K562 (cell line): ENCODE measurements around the gene TTLL11. TPM values are rescaled to one million over a fixed set of nuclear protein-coding genes. Genes with fewer than 3 reads are reported as not detected.

Source experiments
- ATAC-seq: fragments of 200-7000 bp; cut with Tn5 transposase; 3 replicates; pipeline ENCODE4 v1.9.1; 2020; ENCODE audit warnings: moderate library complexity
- BruUV-seq: library from RNA; stranded (reverse); fragments of 400-500 nt; replicated peaks from 2 replicates; lab custom pipeline; 2021; lab: Mats Ljungman, UMichigan
- CTCF ChIA-PET: fragments of 300-600 bp; formaldehyde crosslinking; extraction: SDS; loops from one replicate; lab custom pipeline; 2021; ENCODE audit warnings: low intra/inter-chr PET ratio; lab: Yijun Ruan, JAX
- POLR2A ChIA-PET: fragments of 300-600, 350-650 bp; sonication (Branson Sonifier 250); formaldehyde crosslinking; extraction: SDS; loops from one replicate; lab custom pipeline; 2021; ENCODE audit warnings: antibody characterized with exemption, inconsistent platforms; lab: Yijun Ruan, JAX
- DNase-seq, 4 experiments: peaks; one replicate each; pipeline versions ENCODE4 v3.0.0 to v3.0.0-alpha.2; 2011 to 2018; ENCODE audit warnings: low spot score in 3 of 4, mixed read lengths in 3 of 4; ENCODE audit errors: extremely low read depth in 1 of 4
- FAIRE-seq: peaks from 2 replicates; lab custom pipeline; 2011; peaks lifted over from hg19 to GRCh38; lab: Jason Lieb, UNC
- H2AFZ ChIP-seq: 2 replicates; pipeline ENCODE4 v1.6.0; 2011; ENCODE audit warnings: low read depth, low read length, control low read depth, inconsistent platforms
- H3K27ac ChIP-seq: fragments of 200-600 bp; 3 replicates; pipeline ENCODE4 v1.8.0; 2011; ENCODE audit warnings: low read depth, mild to moderate bottlenecking, control low read depth, inconsistent platforms, low read length, moderate library complexity, mixed read lengths; ENCODE audit errors: extremely low read depth
- H3K27me3 ChIP-seq, 2 experiments: fragments of 300-600 bp in 1 of 2; 2 replicates in 1 of 2; 3 replicates in 1 of 2; pipeline versions ENCODE4 v1.6.0 to v1.8.0; 2011; ENCODE audit warnings: inconsistent platforms in 2 of 2, low read length in 2 of 2, mild to moderate bottlenecking in 1 of 2, mixed read lengths in 1 of 2, moderate library complexity in 1 of 2; ENCODE audit not compliant: control insufficient read depth in 2 of 2, insufficient read depth in 2 of 2
- H3K36me3 ChIP-seq: fragments of 300-600 bp; 3 replicates; pipeline ENCODE4 v1.8.0; 2011; ENCODE audit warnings: mild to moderate bottlenecking, low read length, inconsistent platforms; ENCODE audit not compliant: control insufficient read depth, insufficient read depth
- H3K4me1 ChIP-seq, 2 experiments: fragments of 200-600 bp in 1 of 2; replicated peaks in 1 of 2; 2 replicates in 1 of 2; 3 replicates in 1 of 2; pipeline versions ENCODE4 v1.5.1 to v1.8.0; 2011; ENCODE audit warnings: inconsistent platforms in 2 of 2, low read length in 2 of 2, mild to moderate bottlenecking in 1 of 2, mixed read lengths in 1 of 2, moderate library complexity in 1 of 2; ENCODE audit not compliant: control insufficient read depth in 2 of 2, insufficient read depth in 2 of 2
- H3K4me2 ChIP-seq: 2 replicates; pipeline ENCODE4 v1.6.1; 2011; ENCODE audit warnings: low read length, control low read depth, inconsistent platforms, mixed read lengths; ENCODE audit not compliant: insufficient read depth
- H3K4me3 ChIP-seq: fragments of 200-600 bp; sonication (generic), shearing (Covaris generic); 2 replicates; pipeline ENCODE4 v1.5.1; 2016; ENCODE audit warnings: control low read depth, inconsistent platforms
- H3K79me2 ChIP-seq: fragments of 200-600 bp; 3 replicates; pipeline ENCODE4 v1.8.0; 2011; ENCODE audit warnings: low read length, inconsistent platforms; ENCODE audit not compliant: control insufficient read depth, insufficient read depth
- H3K9ac ChIP-seq, 2 experiments: 2 replicates each; pipeline versions ENCODE4 v1.6.0 to v1.6.1; 2011; ENCODE audit warnings: low read depth in 2 of 2, low read length in 2 of 2, control low read depth in 1 of 2, inconsistent platforms in 1 of 2, mild to moderate bottlenecking in 1 of 2, mixed read lengths in 1 of 2; ENCODE audit not compliant: insufficient read depth in 1 of 2
- H3K9me1 ChIP-seq: one replicate; pipeline ENCODE4 v1.6.0; 2011; ENCODE audit warnings: inconsistent platforms, mild to moderate bottlenecking, low read length, moderate library complexity; ENCODE audit not compliant: control insufficient read depth, insufficient read depth
- H3K9me3 ChIP-seq: replicated peaks from 2 replicates; pipeline ENCODE4 v1.5.1; 2011; ENCODE audit warnings: low read depth, low read length, inconsistent platforms; ENCODE audit not compliant: control insufficient read depth, insufficient read depth
- H4K20me1 ChIP-seq: replicated peaks from 2 replicates; pipeline ENCODE4 v1.6.1; 2011; ENCODE audit warnings: low read length, inconsistent platforms, mixed read lengths; ENCODE audit not compliant: control insufficient read depth, insufficient read depth
- CC2D1A ChIP-seq: fragments of 450-650 bp; IDR thresholded peaks from 2 replicates; pipeline ENCODE4 v1.6.1; 2017; ENCODE audit warnings: mild to moderate bottlenecking
- DACH1 ChIP-seq: fragments of 450-650 bp; IDR thresholded peaks from 2 replicates; pipeline ENCODE4 v1.6.1; 2018; ENCODE audit not compliant: partially characterized antibody
- FUS ChIP-seq: fragments of 200-400 bp; formaldehyde crosslinking; optimal IDR thresholded peaks from 2 replicates; pipeline ENCODE3; 2017; ENCODE audit warnings: low read depth, low read length
- HIVEP1 ChIP-seq: fragments of 250-450 bp; sonication (Bioruptor Pico); IDR thresholded peaks from 2 replicates; pipeline ENCODE4 v1.4.0; 2020; ENCODE audit warnings: mild to moderate bottlenecking
- MYBL2 ChIP-seq, 2 experiments: fragments of 450-650 bp in 1 of 2; sonication (generic) in 1 of 2; formaldehyde crosslinking in 1 of 2; IDR thresholded peaks; 2 replicates each; pipeline versions ENCODE4 v1.6.1 to v1.8.1; 2017 to 2022; ENCODE audit warnings: borderline replicate concordance in 1 of 2, inconsistent platforms in 1 of 2, low read depth in 1 of 2, mild to moderate bottlenecking in 1 of 2, missing genetic modification reagents in 1 of 2, moderate library complexity in 1 of 2
- NFIC ChIP-seq: fragments of 450-650 bp; IDR thresholded peaks from 2 replicates; pipeline ENCODE4 v1.6.1; 2017; ENCODE audit warnings: mild to moderate bottlenecking, inconsistent platforms
- SIX5 ChIP-seq, 2 experiments: IDR thresholded peaks; 2 replicates each; pipeline ENCODE4 v1.6.1; 2011; ENCODE audit warnings: low read length in 2 of 2, borderline replicate concordance in 1 of 2, low read depth in 1 of 2, mild to moderate bottlenecking in 1 of 2, moderate library complexity in 1 of 2; ENCODE audit not compliant: insufficient read depth in 1 of 2
- STAG1 ChIP-seq: sonication (generic); formaldehyde crosslinking; IDR thresholded peaks from 2 replicates; pipeline ENCODE4 v1.5.0; 2020; ENCODE audit warnings: missing genetic modification reagents, borderline replicate concordance
- TCF3 ChIP-seq: sonication (generic); formaldehyde crosslinking; IDR thresholded peaks from 2 replicates; pipeline ENCODE4 v1.4.0; 2020; ENCODE audit warnings: mild to moderate bottlenecking, missing genetic modification reagents
- WGBS: fragments of 100-300 bp; shearing (Covaris generic); methylation state at CpG from one replicate; pipeline ENCODE4 v1.1.6; 2016; ENCODE audit warnings: low coverage, mixed read lengths; ENCODE audit not compliant: insufficient coverage; ENCODE audit errors: missing lambda C conversion rate; 5-methylcytosine and 5-hydroxymethylcytosine counted together
- in situ Hi-C: fragments of 300-500 bp; cut with MboI; formaldehyde crosslinking; loops from 4 replicates; pipeline ENCODE4 v1.15.0; 2018; ENCODE audit warnings: inconsistent platforms, mixed read lengths
- intact Hi-C: fragments of 100-400 bp; cut with micrococcal nuclease; formaldehyde crosslinking; loops from 2 replicates; pipeline ENCODE4 v1.14.2; 2022
- polyA plus RNA-seq, 8 experiments: library from polyadenylated mRNA; depleted of rRNA in 4 of 8; stranded (reverse) in 5 of 8; unstranded in 3 of 8; fragments of >200 nt; fragmentation: Nextera tagmentation in 2 of 8; fragmentation: Illumina TruSeq in 1 of 8; extraction: Ambion mirVana in 2 of 8; extraction: Trizol in 1 of 8; gene quantifications; 2 replicates each; pipeline versions ENCODE4 v1.2.1 to v1.2.3, GENCODE V29; 2011 to 2014; ENCODE audit warnings: inconsistent platforms in 1 of 8, missing spikeins in 1 of 8
- total RNA-seq, 7 experiments: library from RNA; depleted of rRNA in 6 of 7; stranded (reverse); fragments of >200 nt in 6 of 7; fragmentation: Illumina TruSeq in 2 of 7; extraction: Trizol in 2 of 7; gene quantifications; 2 replicates each; pipeline versions ENCODE4 v1.2.1 to v1.2.3, GENCODE V29; 2011 to 2021; ENCODE audit warnings: low replicate concordance in 1 of 7
- TF ChIP-seq, protein P1 (sequence below), 2 experiments: fragments of 450-650 bp in 1 of 2; IDR thresholded peaks; 2 replicates each; pipeline ENCODE4 v1.6.1; 2011 to 2017; ENCODE audit warnings: low read depth in 2 of 2, antibody characterized with exemption in 1 of 2, borderline replicate concordance in 1 of 2, low read length in 1 of 2, mild to moderate bottlenecking in 1 of 2, mixed read lengths in 1 of 2; ENCODE audit not compliant: control insufficient read depth in 1 of 2
- TF ChIP-seq, protein P2 (sequence below): fragments of 200-400 bp; formaldehyde crosslinking; IDR thresholded peaks from 2 replicates; pipeline ENCODE4 v1.6.1; 2017; ENCODE audit warnings: mild to moderate bottlenecking, low read depth, low read length, moderate library complexity
- TF ChIP-seq, protein P3 (sequence below): fragments of 450-650 bp; formaldehyde crosslinking; IDR thresholded peaks from 2 replicates; pipeline ENCODE4 v1.4.0; 2020; ENCODE audit warnings: mild to moderate bottlenecking, moderate library complexity
- TF ChIP-seq, protein P4 (sequence below): fragments of 450-650 bp; formaldehyde crosslinking; IDR thresholded peaks from 2 replicates; pipeline ENCODE4 v1.4.0; 2020; ENCODE audit warnings: mild to moderate bottlenecking, moderate library complexity

The TTLL11 gene
- total and polyA plus RNA-seq, 9 of the 15 experiments (the other 6 are each of a cell fraction or from before 2014, with no cell fraction given) = 0.83 to 4.4 (median 2.7) TPM

DNA sequence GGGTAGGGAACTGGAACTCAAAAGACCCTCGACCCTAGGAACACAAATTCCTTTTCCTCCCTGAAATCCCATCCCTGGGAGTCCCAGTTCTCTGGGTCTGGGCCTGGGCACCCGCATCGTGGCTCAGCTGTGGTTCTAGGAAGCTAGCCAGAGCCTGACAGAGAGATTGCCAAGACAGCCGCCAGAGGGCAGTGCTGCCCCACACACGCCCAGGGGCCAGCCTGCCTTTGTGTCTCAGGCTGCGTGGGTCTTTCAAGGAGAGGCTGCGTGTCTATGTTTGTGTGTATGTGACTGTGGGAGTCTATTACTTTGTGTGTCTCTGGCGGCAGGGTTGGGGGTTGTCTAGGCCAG lies 32.0 kb upstream of the TTLL11 start:
- CTCF ChIA-PET = interaction anchor here (0.7 to 3.8 kb wide), 6 partner anchors 26 to 1930 kb away, joined by 3 to 88 read pairs (median 8); no protein-coding TSS in a partner anchor
- no peak for TF ChIP-seq SIX5 (IDR thresholded peaks at IDR 0.05; ENCODE audit: borderline replicate concordance in 1 of 2, insufficient read depth in 1 of 2, low read depth in 1 of 2, low read length in 2 of 2)
- TF ChIP-seq, protein P1, sequence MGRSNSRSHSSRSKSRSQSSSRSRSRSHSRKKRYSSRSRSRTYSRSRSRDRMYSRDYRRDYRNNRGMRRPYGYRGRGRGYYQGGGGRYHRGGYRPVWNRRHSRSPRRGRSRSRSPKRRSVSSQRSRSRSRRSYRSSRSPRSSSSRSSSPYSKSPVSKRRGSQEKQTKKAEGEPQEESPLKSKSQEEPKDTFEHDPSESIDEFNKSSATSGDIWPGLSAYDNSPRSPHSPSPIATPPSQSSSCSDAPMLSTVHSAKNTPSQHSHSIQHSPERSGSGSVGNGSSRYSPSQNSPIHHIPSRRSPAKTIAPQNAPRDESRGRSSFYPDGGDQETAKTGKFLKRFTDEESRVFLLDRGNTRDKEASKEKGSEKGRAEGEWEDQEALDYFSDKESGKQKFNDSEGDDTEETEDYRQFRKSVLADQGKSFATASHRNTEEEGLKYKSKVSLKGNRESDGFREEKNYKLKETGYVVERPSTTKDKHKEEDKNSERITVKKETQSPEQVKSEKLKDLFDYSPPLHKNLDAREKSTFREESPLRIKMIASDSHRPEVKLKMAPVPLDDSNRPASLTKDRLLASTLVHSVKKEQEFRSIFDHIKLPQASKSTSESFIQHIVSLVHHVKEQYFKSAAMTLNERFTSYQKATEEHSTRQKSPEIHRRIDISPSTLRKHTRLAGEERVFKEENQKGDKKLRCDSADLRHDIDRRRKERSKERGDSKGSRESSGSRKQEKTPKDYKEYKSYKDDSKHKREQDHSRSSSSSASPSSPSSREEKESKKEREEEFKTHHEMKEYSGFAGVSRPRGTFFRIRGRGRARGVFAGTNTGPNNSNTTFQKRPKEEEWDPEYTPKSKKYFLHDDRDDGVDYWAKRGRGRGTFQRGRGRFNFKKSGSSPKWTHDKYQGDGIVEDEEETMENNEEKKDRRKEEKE (IDR thresholded peaks at IDR 0.05; ENCODE audit: borderline replicate concordance in 1 of 2, control insufficient read depth in 1 of 2, low read depth in 2 of 2, low read length in 1 of 2) = no peak
- no peak for TF ChIP-seq FUS
- TF ChIP-seq NFIC = peak; percentile 35; the same call in 1 of the 2 replicates
- TF ChIP-seq, protein P2, sequence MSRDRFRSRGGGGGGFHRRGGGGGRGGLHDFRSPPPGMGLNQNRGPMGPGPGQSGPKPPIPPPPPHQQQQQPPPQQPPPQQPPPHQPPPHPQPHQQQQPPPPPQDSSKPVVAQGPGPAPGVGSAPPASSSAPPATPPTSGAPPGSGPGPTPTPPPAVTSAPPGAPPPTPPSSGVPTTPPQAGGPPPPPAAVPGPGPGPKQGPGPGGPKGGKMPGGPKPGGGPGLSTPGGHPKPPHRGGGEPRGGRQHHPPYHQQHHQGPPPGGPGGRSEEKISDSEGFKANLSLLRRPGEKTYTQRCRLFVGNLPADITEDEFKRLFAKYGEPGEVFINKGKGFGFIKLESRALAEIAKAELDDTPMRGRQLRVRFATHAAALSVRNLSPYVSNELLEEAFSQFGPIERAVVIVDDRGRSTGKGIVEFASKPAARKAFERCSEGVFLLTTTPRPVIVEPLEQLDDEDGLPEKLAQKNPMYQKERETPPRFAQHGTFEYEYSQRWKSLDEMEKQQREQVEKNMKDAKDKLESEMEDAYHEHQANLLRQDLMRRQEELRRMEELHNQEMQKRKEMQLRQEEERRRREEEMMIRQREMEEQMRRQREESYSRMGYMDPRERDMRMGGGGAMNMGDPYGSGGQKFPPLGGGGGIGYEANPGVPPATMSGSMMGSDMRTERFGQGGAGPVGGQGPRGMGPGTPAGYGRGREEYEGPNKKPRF = no peak
- TF ChIP-seq CC2D1A = peak; percentile 89
- TF ChIP-seq DACH1 = peak; percentile 53
- no peak for TF ChIP-seq HIVEP1 (CRISPR knock-in tag)
- TF ChIP-seq, protein P3, sequence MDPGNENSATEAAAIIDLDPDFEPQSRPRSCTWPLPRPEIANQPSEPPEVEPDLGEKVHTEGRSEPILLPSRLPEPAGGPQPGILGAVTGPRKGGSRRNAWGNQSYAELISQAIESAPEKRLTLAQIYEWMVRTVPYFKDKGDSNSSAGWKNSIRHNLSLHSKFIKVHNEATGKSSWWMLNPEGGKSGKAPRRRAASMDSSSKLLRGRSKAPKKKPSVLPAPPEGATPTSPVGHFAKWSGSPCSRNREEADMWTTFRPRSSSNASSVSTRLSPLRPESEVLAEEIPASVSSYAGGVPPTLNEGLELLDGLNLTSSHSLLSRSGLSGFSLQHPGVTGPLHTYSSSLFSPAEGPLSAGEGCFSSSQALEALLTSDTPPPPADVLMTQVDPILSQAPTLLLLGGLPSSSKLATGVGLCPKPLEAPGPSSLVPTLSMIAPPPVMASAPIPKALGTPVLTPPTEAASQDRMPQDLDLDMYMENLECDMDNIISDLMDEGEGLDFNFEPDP (CRISPR knock-in tag) = no peak
- TF ChIP-seq, protein P4, sequence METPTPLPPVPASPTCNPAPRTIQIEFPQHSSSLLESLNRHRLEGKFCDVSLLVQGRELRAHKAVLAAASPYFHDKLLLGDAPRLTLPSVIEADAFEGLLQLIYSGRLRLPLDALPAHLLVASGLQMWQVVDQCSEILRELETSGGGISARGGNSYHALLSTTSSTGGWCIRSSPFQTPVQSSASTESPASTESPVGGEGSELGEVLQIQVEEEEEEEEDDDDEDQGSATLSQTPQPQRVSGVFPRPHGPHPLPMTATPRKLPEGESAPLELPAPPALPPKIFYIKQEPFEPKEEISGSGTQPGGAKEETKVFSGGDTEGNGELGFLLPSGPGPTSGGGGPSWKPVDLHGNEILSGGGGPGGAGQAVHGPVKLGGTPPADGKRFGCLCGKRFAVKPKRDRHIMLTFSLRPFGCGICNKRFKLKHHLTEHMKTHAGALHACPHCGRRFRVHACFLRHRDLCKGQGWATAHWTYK (CRISPR knock-in tag) = peak; percentile 47; the same call in 1 of the 2 replicates
- TF ChIP-seq TCF3 (CRISPR knock-in tag) = 0 out of 2 replicates have a peak, but pooled peaks have one; percentile 16
- no peak for TF ChIP-seq MYBL2 (IDR thresholded peaks at IDR 0.05; ENCODE audit: low read depth)
- no peak for TF ChIP-seq MYBL2 (CRISPR knock-in tag; IDR thresholded peaks at IDR 0.05; ENCODE audit: borderline replicate concordance)
- peak; percentile 98 for TF ChIP-seq STAG1 (CRISPR knock-in tag)

More for the DNA sequence above, 32.0 kb upstream of the TTLL11 start:
- Histone ChIP-seq H3K4me2 (no peak overlapping the region), H3K79me2 (no peaks in the 10 kb centered on the region), H3K9ac (no peak overlapping the region), H3K9me1 (no peaks in the 10 kb centered on the region), H3K4me3 (no peak overlapping the region), H2AFZ (no peak overlapping the region), H3K27me3 (peaks cover 0 to 18% of the 10 kb centered on the region in 2 experiments; a peak in 3 of 5 replicates), H3K27ac (no peak overlapping the region), H3K36me3 (no peaks in the 10 kb centered on the region), H4K20me1 (peaks cover 15% of the 10 kb centered on the region), H3K9me3 (no peaks in the 10 kb centered on the region), H3K4me1 (peaks cover 0 to 30% of the 10 kb centered on the region in 2 experiments; a peak in 3 of 5 replicates)
- FAIRE-seq (peak; percentile 92), ATAC-seq (peak; percentile 91), DNase-seq (peak; percentile 87 to 88 (median 88))
- in situ Hi-C loops = loop anchor here (10.0 kb wide), 1 partner anchor 690 kb away; no protein-coding TSS in a partner anchor
- intact Hi-C loops = loop anchor here (1.0 to 2.0 kb wide), 3 partner anchors 225 to 686 kb away; no protein-coding TSS in a partner anchor
- BruUV-seq = no TSS peak
- POLR2A ChIA-PET = interaction anchor here (0.6 to 1.6 kb wide), 10 partner anchors 11 to 1361 kb away, joined by 3 to 6 read pairs (median 4); no protein-coding TSS in a partner anchor
- whole genome bisulfite sequencing = 2% methylated on average over 8 of the region's 8 CpGs
